Erythroblast (primary cell): ENCODE measurements around the gene SRPK2.

Source experiments
- GATA1 ChIP-seq: IDR thresholded peaks from 2 replicates; pipeline ENCODE4 v1.6.1; 2011; ENCODE audit warnings: low read depth, mild to moderate bottlenecking, control low read depth, low read length, moderate library complexity
- POLR2A ChIP-seq: IDR thresholded peaks from 2 replicates; pipeline ENCODE4 v1.6.1; 2011; ENCODE audit warnings: mild to moderate bottlenecking, low read length

DNA sequence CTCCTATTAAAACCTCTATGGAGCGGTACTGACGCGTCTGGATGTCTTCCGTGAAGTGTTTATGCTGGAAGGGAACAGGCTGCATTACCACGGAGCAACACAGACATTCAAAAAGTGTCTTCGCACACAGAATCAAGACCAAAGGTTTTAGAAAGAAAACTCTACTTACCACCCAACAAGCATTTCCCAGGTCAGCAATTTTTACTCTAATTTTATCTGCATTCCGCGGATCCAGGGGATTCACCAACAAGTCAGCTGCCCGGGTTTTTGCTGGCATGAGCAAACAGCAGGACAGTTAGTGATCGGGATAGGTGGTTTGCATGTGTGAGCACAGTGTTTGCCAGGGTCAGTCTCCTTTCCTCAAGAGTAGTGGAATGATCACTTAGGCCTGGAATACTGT is 255.9 kb downstream of the SRPK2 start:
- TF ChIP-seq GATA1 (no peak), POLR2A (no peak)
